ENCODE measurements around the gene MSH5.
A peak's percentile ranks its signal among the peaks of the same experiment; 100 is the strongest.

The MSH5 gene

GRCh38 chr6:31729979-31730630 lies 9.7 kb upstream of the MSH5 start:
- DNase-seq (ENCODE audit: low spot score): peak; percentile 89

DNA sequence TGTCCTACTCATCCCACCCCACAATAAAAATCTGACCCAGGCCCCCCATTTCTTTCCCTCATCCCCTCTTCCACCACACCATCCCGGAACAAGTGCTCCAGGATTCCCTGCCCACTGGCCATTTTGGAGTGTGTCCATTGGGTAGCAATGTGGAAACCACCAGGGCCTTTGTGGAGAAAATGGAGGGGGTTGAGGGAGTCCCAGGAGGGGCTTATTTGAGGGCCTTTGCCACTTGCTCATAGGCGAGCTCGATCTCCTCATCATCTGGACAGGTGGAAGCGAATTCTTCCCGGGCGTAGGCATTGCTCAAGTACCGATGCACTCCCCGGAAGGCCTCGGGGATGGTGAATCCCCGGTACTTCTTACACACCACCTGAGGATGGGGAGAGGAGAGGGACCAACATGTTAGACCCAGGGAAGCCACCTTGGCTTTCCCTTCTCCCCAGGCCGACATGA lies 9.1 kb upstream of the MSH5 start:
- DNase-seq (ENCODE audit: low spot score): no peak

- no peak for DNase-seq (ENCODE audit: low spot score)
Measured at GRCh38 chr6:31732029-31732428, 7.8 kb upstream of the MSH5 start.

DNA sequence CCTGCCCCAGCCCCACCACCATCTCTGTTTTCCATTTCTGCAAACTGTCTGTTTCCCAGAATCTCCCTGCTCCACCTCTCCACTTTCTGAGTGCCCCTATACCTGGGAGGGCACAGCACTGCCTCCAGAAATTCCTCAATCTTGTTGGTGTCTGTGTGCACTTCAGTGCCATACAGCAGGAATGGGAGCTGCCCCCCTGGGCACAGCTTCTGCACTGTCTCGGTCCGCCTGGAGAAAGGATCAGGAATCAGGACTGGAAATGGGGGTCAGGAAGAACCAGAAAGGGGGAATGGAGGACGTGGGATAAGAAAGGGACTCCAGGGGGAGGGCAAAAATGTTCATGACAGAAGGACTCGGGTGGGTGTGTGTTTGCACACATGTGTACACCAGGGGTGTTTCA lies 6.1 kb upstream of the MSH5 start:
- no peak for DNase-seq (ENCODE audit: low spot score)

DNA sequence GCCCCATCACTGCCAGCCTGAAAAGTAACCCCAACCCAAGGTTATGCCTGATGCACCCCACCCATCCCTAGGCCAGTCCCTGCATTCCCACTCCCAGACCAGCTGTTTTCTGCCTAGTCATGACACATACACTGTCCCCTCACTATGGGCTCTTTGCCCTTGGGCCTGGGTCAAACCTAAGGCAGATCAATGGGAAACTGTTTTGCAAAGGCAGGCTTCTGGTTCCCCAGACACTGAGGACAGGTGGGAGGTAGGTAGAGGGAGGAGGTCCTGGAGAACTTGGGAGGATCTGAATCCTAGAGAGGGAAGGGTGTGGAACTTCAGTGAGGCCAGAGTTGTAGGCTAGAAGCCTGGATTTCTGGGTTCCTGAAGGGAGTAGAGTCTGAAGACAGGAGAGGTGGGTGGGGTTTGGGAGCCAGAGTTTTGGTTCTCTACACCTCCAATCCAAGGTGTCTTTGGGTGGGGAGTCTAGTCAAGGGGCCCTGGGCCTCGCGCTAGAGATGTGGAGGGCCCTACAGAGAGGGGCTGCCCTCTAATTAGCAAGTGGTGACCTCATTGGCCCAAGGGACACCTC lies 5.5 kb upstream of the MSH5 start:
- no peak for DNase-seq (ENCODE audit: low spot score)

GRCh38 chr6:31734821-31735406 lies 4.9 kb upstream of the MSH5 start:
- DNase-seq (ENCODE audit: low spot score): no peak

DNA sequence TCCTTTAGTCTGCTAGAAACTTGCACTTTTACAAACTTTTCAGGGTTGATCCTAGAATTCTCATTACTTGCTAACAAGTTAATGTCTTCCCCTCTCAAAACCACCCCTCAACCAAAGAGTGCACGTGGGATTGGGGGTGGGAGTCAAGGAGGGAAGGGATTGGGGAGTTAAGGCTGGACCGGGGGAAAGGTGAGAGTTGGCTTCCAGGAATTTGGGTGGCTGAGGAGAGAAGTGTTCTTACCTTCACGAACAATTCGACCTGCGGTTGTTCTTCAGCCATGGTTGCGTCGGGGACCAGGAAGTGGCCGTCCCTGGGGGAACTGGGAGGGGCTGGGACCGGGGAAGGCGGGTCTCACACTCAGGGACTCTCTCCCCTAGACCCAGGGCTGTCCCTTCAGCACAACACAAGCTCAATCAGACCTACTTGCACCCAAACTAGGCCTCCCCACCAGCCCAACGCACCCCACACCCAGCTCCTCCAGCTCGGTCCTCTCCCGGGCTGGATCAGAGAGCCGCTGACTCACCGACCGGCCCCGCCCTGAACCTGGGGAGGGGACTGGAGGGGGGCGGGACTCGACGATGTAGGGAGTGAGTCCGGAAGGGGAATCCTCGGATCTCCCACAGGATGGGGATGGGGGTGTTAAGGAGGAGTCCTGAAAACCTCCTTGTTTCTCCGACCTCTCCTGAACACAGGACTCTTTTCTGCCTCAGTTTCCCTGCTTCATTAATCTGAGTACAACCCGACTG lies 3.6 kb upstream of the MSH5 start, which contains the start of gene CLIC1:
TSS of gene CLIC1 (minus strand) at position 510 of the 747 bp plus-strand sequence. CDS start at position 280, 230 bp downstream.
- no peak for DNase-seq (ENCODE audit: low spot score)

- DNase-seq (ENCODE audit: low spot score): no peak
Measured at GRCh38 chr6:31736768-31737314, 3.0 kb upstream of the MSH5 start.

DNA sequence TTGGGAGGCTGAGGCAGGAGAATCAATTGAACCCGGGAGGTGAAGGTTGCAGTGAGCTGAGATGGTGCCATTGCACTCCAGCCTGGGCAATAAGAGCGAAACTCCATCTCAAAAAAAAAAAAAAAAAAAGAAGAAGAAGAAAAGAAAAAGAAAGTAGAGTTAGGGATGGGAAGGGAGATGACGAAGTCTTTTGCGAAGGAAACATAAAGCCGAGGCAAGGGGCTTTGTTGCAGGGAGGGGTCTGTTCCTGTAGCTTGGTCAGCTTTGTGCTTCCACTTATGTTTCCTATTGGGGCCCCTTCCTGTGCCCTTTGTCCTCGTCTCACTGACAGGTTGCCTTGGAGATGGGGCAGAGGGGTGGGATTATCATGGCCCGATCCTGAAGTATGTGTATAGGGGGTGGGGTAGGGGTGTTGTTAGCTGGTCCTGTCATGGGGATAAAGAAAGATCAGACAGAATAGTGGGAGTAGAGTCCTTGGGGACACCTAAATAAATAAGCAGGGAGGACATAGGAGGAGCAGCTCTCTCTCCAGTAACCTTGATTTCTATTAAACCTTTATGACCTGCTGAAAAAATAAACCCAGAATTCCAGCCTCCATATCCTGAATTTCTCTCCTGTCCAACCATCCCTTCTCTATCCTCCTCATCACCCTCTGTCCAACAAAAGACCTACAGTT lies 2.4 kb upstream of the MSH5 start:
- DNase-seq (ENCODE audit: low spot score): no peak

- DNase-seq (ENCODE audit: low spot score): peak; percentile 75
Measured at GRCh38 chr6:31737991-31738979, 1.5 kb upstream of the MSH5 start.

GRCh38 chr6:31740397-31741223 lies 805 bp downstream of the MSH5 start:
- no peak for DNase-seq (ENCODE audit: low spot score)

DNA sequence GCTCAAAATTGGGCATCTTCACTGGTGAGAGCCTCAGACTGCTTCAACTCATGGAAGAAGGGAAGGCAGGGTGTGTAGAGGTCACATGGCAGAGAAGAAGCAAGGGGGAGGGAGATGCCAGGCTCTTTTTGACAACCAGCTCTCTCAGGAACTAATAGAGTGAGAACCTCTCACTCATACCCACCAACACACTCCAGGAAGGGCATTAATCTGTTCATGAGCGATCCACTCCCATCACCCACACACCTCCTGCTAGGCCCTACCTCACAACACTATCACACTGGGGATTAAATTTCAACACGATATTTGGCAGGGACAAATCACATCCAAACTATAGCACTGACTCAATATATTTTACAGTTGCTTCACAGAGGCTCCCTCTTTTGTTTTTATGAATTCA lies 2.0 kb downstream of the MSH5 start:
- no peak for DNase-seq (ENCODE audit: low spot score)

- no peak for DNase-seq (ENCODE audit: low spot score)
Measured at GRCh38 chr6:31742894-31743293, 3.1 kb downstream of the MSH5 start.

DNA sequence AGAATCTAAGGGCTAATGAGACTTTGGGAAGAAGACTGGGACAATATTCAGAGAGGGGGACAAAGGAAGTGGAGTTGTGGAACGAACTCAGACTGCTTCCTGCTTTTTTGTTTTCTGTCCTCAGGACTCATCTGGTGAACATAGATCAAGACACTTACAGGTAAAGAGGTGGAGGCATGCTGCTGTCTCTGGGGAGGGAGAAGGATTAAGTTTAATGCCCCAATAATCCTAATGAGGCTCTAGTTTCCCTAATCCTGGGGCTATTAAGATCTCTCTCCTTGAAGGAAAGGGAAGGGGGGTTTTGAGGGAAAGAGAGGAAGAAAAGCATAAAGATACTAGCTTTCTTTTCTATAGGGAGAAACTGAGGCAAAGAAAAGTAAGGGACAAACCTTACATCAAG lies 4.6 kb downstream of the MSH5 start:
- DNase-seq (ENCODE audit: low spot score): no peak

GRCh38 chr6:31749301-31750036 lies 9.7 kb downstream of the MSH5 start:
- no peak for DNase-seq (ENCODE audit: low spot score)

- no peak for DNase-seq (ENCODE audit: low spot score)
Measured at GRCh38 chr6:31750411-31751022, 10.7 kb downstream of the MSH5 start.

DNA sequence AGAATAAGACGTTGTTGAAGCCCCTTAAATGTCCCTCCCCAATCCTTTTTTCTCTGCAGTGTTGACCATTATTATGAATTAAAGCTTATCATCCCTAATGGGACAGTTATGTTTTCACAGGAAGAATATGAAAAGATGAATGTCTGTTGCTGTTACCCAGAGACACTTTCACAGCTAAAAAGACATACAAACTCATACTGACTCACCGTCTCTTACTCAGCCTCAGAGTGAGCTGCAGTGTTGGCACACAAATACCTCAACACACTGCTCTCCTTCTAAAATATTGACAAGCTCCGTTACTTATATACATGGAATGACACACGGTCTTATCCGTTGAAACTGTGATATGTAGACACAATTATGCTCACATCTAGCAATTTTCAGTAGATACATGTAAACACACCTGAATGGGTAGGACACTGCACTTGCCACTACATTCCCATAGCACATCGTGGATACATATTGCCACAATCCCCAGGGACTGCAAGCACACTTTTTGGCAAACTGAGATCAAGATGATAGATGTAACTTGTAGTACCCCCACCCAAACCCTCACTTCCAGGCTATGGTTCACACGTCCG lies 13.0 kb downstream of the MSH5 start:
- no peak for DNase-seq (ENCODE audit: low spot score)

DNA sequence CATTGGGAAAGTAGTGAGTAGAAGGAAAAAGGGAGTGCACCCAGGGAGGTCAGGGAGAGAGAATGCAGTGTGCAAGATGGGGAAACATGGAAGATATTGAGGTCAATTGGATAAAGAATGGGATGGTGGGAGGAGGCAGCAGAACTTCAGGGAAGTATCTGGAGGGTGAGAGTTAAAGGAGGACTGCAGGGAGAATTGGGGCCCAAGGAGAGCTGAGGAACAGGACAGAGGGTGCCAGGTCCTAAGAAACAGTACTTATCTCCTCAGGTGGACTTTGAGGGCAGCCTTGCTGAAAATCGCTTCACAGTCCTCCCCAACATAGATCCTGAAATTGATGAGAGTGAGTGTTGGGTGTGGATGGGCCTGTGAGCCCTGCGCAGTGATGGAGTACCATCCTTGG lies 18.5 kb downstream of the MSH5 start:
- DNase-seq (ENCODE audit: low spot score): no peak

Measured in Ammon's horn (tissue), 1 donor.